T-helper 2 cell treated with Interferon-gamma antibody and Interleukin-4, amounts not matched to agents 5 μg/mL and 100 μg/mL, for 36 hours (primary cell): Measurements from ENCODE around the gene FAM118A.

Experiments
- DNase-seq: peaks from one replicate; pipeline ENCODE4 v3.0.0; 2021; ENCODE audit warnings: low spot score
- H3K27ac Mint-ChIP-seq: one replicate; pipeline ENCODE4 v1.8.0; 2021; ENCODE audit warnings: mild to moderate bottlenecking, mixed read lengths
- H3K27me3 Mint-ChIP-seq: one replicate; pipeline ENCODE4 v1.8.0; 2021; ENCODE audit warnings: low read depth, mixed read lengths
- H3K36me3 Mint-ChIP-seq: one replicate; pipeline ENCODE4 v1.8.0; 2021; ENCODE audit warnings: low read depth, mixed read lengths
- H3K4me1 Mint-ChIP-seq: one replicate; pipeline ENCODE4 v1.8.0; 2021; ENCODE audit warnings: low read depth, mixed read lengths
- H3K4me3 Mint-ChIP-seq: one replicate; pipeline ENCODE4 v1.8.0; 2022; ENCODE audit warnings: mild to moderate bottlenecking, moderate library complexity, mixed read lengths
- H3K9me3 Mint-ChIP-seq: one replicate; pipeline ENCODE4 v1.8.0; 2021; ENCODE audit warnings: mixed read lengths

FAM118A gene

DNA sequence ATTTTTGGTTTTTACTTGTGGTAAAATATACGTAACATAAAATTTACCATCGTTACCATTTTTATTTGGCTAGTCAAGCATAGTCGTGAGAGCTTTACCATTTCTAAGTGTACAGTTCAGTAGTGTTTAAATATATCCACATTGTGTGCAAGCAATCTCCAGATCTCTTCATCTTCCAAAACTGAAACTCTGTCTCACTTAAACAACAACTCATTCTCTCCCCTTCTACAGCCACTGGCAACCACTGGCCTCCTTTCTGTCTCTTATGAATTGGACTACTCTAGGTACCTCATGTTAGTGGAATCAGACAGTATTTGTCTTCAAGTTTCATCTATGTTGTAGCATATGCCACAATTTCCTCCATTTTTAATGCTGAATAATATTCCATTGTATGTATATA lies 66.3 kb downstream of the FAM118A start:
- Mint-ChIP-seq H3K4me3 (no peak overlapping the region), H3K27ac (no peak overlapping the region), H3K36me3 (no peaks in the 10 kb centered on the region), H3K4me1 (peaks cover 9% of the 10 kb centered on the region), H3K27me3 (peaks cover 4% of the 10 kb centered on the region), H3K9me3 (no peaks in the 10 kb centered on the region)
- DNase-seq = no peak

DNA sequence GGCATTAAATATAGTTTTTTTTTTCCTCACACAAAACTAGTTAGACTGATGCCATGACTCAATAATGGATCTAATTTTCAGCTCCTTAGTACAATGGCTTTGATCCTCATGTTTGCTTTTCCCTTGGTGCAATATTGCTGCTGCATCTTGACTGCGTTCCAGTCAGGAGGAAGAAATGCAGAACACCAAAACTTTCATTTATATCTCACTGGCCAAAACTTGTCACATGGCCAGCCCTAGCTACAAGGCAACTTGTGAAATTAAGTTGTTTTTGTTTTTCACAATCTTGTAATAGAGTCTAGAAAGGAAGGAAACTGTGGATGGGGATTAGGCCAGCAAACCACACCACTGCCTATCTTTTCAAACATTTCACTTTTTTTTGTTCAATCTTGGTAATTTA lies 67.0 kb downstream of the FAM118A start:
- Mint-ChIP-seq H3K9me3 (no peaks in the 10 kb centered on the region), H3K27me3 (peaks cover 4% of the 10 kb centered on the region), H3K27ac (no peak overlapping the region), H3K4me1 (peaks cover 9% of the 10 kb centered on the region), H3K36me3 (no peaks in the 10 kb centered on the region), H3K4me3 (no peak overlapping the region)
- DNase-seq = no peak

DNA sequence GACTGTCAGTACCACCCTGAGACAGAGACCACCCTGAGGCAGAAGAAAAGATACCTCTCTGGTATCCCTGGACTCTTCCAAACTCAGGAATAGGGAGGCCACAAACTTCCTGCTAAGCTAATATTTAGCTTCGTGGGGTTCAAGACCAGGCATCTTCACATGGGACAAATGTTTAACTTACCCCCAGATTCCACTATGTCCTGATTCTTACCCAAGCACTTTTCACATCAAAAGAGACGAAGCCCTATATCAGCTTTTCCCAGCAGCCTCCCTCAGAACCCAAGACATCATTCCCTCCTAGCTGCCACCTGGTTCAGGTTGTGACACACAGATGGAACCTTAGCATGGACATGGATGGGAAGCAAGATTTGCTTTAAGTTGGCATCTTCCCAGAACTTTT lies 71.6 kb downstream of the FAM118A start:
- Mint-ChIP-seq H3K9me3 (no peaks in the 10 kb centered on the region), H3K27me3 (peaks cover 8% of the 10 kb centered on the region), H3K27ac (no peak overlapping the region)

DNA sequence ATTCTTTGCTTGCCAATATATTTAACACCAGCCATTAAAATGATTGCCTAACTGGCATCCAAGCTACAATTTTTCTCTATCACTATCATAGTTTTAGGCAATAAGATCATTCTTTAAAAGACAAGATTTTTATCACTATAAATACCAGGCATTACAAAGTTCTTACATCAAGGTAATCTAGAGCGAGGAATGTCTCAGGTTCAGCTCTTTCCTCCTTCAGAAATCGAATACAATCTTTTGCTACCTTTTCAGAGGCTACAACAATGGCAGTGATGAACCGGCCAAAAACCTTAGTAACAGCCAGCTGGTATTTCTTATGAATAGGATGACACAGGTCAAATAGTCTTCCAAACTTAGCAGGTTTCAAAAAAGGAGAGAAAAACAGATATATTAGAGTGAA lies 79.8 kb downstream of the FAM118A start:
- Mint-ChIP-seq H3K4me3 (no peak overlapping the region), H3K4me1 (no peaks in the 10 kb centered on the region), H3K36me3 (no peaks in the 10 kb centered on the region), H3K9me3 (no peaks in the 10 kb centered on the region), H3K27ac (no peak overlapping the region), H3K27me3 (peaks cover 14% of the 10 kb centered on the region)
- no peak for DNase-seq

More for the DNA sequence above, 71.6 kb downstream of the FAM118A start:
- Mint-ChIP-seq H3K4me1 (peaks cover 6% of the 10 kb centered on the region), H3K36me3 (no peaks in the 10 kb centered on the region), H3K4me3 (no peak overlapping the region)
- DNase-seq = no peak
